Mucosa of rectum (tissue), 2 donors: ENCODE measurements around the gene GPRC5A.

Source experiments
- H3K27ac ChIP-seq, 2 donors: one replicate each; pipeline ENCODE4 v1.7.0; 2013; ENCODE audit warnings: inconsistent platforms in 2 of 2, low read depth in 2 of 2, low read length in 2 of 2
- H3K27me3 ChIP-seq, 2 donors: one replicate each; pipeline ENCODE4 v1.7.0; 2013; ENCODE audit warnings: low read length in 2 of 2; ENCODE audit not compliant: control insufficient read depth in 2 of 2, insufficient read depth in 2 of 2
- H3K36me3 ChIP-seq, 2 donors: one replicate each; pipeline ENCODE4 v1.7.0; 2013; ENCODE audit warnings: low read length in 2 of 2; ENCODE audit not compliant: control insufficient read depth in 2 of 2, insufficient read depth in 2 of 2
- H3K4me1 ChIP-seq, 2 donors: one replicate each; pipeline ENCODE4 v1.7.0; 2013; ENCODE audit warnings: low read length in 2 of 2, mild to moderate bottlenecking in 1 of 2; ENCODE audit not compliant: control insufficient read depth in 2 of 2, insufficient read depth in 2 of 2
- H3K4me3 ChIP-seq, 2 donors: one replicate each; pipeline ENCODE4 v1.7.0; 2013; ENCODE audit warnings: low read length in 2 of 2
- H3K9ac ChIP-seq, 2 donors: one replicate each; pipeline ENCODE4 v1.7.0; 2013; ENCODE audit warnings: low read length in 2 of 2, low read depth in 1 of 2, mild to moderate bottlenecking in 1 of 2
- H3K9me3 ChIP-seq, 2 donors: one replicate each; pipeline ENCODE4 v1.7.0; 2013; ENCODE audit warnings: low read length in 2 of 2; ENCODE audit not compliant: control insufficient read depth in 2 of 2
- donor health status: healthy.
- donor health status: Normal muscosa, but diverticular disease.

The GPRC5A gene

GRCh38 chr12:12936983-12937491 lies 45.7 kb downstream of the GPRC5A start:
- Histone ChIP-seq H3K36me3 (no peaks in the 10 kb centered on the region), H3K4me3 (no peak overlapping the region), H3K9ac (no peak overlapping the region), H3K4me1 (no peaks in the 10 kb centered on the region), H3K27me3 (no peaks in the 10 kb centered on the region), H3K27ac (no peak overlapping the region), H3K9me3 (no peaks in the 10 kb centered on the region)

DNA sequence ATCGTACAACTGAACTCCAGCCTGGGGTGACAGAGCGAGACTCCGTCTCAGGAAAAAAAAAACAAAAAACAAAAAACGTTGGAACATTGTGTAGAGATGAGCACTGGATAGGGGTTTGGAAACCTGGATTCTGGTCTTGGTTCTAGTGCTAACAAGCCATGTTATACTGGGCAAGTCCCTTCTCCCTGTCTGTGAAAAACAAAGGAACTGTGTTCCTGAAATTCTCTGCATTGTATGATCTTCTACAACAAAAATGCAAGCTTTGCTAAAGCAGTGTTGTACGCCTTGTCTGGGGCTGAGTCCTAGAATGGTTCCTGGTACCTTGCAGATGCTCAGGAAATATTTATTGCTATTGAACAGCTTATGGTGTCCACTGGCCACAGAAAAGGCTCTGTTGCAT lies 47.2 kb downstream of the GPRC5A start:
- no peak overlapping the region for H3K4me3 ChIP-seq
- no peaks in the 10 kb centered on the region for H3K36me3 ChIP-seq
- H3K4me1 ChIP-seq: no peaks in the 10 kb centered on the region
- no peak overlapping the region for H3K27ac ChIP-seq
- H3K27me3 ChIP-seq: no peaks in the 10 kb centered on the region
- H3K9me3 ChIP-seq: no peaks in the 10 kb centered on the region
- no peak overlapping the region for H3K9ac ChIP-seq

GRCh38 chr12:12939888-12940287 lies 48.5 kb downstream of the GPRC5A start:
- Histone ChIP-seq H3K36me3 (no peaks in the 10 kb centered on the region), H3K27ac (no peak overlapping the region), H3K9ac (no peak overlapping the region)

DNA sequence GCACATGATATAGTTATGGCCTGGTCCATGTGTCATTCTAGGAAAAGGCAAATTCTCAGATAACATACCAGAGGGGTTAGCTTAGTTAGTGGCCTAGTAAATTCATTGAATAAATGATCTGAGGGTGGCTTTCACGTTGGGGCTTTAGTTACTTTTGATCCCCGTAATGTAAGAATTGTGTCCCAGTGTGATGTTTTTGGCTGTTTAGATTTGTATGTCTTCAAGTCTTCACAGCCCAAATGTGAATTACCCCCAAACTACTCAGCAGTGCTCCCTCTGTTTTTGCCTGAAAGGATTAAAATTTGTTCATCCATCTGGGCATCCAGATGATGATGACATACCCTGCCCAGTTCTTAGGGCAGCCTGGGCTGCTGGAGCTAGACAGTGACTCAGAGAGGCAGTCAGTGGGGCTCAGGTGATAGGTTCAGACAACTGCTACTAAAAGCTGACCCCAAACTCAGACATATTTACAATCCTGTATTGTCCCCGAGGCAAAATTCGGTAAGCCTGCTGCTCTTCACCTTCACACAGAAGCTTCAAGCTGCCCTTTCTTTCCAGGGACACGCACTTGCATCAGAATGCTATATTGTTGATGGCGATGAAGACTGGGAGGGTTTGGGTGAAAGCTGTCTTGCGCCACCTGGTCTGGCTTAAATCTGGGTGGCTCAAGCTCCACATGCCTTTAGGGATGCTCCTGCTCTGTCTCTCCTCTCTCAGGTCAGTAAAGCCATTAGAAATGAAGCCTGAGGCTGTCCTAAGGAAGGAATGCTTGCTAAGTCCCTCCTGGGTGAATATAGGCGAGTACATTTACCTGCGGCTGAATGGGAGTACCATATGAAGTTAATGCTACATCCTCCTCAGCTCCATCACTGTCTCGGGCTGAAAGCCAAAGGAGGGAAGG lies 50.3 kb downstream of the GPRC5A start:
- Histone ChIP-seq H3K27ac (no peak overlapping the region), H3K4me1 (no peaks in the 10 kb centered on the region), H3K9me3 (no peaks in the 10 kb centered on the region), H3K36me3 (no peaks in the 10 kb centered on the region), H3K4me3 (no peak overlapping the region), H3K27me3 (no peaks in the 10 kb centered on the region), H3K9ac (no peak overlapping the region)

More at GRCh38 chr12:12939888-12940287, 48.5 kb downstream of the GPRC5A start:
- Histone ChIP-seq H3K4me3 (no peak overlapping the region), H3K4me1 (no peaks in the 10 kb centered on the region), H3K27me3 (no peaks in the 10 kb centered on the region), H3K9me3 (no peaks in the 10 kb centered on the region)

DNA sequence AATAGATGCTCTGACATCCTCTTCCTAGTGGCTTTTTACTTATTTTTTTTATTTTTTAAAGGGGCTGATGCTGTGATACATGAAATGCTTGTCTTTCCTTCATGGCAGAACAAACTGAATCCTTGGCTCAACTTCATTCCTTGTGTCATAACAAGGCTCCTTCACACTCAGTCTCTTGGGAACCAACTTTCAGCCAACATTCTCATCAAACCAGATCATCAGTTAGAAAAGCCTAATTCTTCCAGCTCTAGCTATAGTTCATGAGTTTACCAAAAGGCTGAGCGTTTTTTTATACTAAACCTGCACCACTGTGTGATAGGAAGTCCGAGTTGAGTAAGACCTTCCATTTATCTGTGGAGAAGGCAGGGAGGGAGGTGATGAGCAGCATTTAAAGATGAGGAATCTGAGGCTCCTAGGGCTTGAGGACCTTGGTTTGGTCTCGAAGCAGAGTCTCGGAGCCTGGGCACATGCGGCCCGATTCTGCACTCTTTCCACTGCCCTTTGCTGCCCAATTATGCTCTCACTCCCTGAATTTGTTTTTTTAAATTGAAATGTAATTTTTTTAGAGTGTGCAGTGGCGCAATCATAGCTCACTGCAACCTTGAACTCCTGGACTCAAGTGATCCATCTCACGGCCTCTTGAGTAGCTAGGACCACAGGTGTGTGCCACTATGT lies 52.4 kb downstream of the GPRC5A start:
- Histone ChIP-seq H3K9me3 (no peaks in the 10 kb centered on the region), H3K4me3 (no peak overlapping the region), H3K36me3 (no peaks in the 10 kb centered on the region), H3K4me1 (no peaks in the 10 kb centered on the region), H3K9ac (no peak overlapping the region), H3K27ac (no peak overlapping the region), H3K27me3 (no peaks in the 10 kb centered on the region)

DNA sequence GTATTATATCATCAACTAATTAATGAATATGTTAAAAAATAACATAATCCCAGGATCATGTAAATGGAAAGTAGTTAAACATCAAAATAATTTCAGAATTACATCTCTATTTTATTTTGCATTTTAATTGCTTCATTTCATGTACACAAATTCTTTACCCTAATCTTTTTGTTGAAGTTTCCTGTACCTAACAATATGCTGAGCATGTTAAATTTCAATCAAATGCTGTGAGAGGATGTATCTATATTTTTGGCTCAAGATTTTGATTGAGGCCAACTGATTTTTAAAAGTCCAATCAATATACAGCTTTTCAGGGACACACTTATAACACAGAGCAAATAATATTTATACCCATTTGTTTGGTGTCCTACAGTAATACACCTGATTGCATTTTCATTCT lies 54.2 kb downstream of the GPRC5A start:
- H3K27me3 ChIP-seq: no peaks in the 10 kb centered on the region
- no peak overlapping the region for H3K4me3 ChIP-seq
- H3K4me1 ChIP-seq: no peaks in the 10 kb centered on the region
- no peak overlapping the region for H3K27ac ChIP-seq
- H3K36me3 ChIP-seq: peaks cover 0 to 3% of the 10 kb centered on the region in 2 donors
- H3K9me3 ChIP-seq: no peaks in the 10 kb centered on the region
- no peak overlapping the region for H3K9ac ChIP-seq

GRCh38 chr12:12946686-12947355 lies 55.5 kb downstream of the GPRC5A start:
- H3K36me3 ChIP-seq: peaks cover 0 to 3% of the 10 kb centered on the region in 2 donors
- H3K9me3 ChIP-seq: no peaks in the 10 kb centered on the region
- no peak overlapping the region for H3K27ac ChIP-seq
- H3K27me3 ChIP-seq: no peaks in the 10 kb centered on the region
- no peak overlapping the region for H3K4me3 ChIP-seq
- H3K4me1 ChIP-seq: no peaks in the 10 kb centered on the region
- H3K9ac ChIP-seq: no peak overlapping the region

GRCh38 chr12:12947902-12948301 lies 56.5 kb downstream of the GPRC5A start:
- Histone ChIP-seq H3K4me3 (no peak overlapping the region), H3K27ac (no peak overlapping the region), H3K9me3 (no peaks in the 10 kb centered on the region), H3K4me1 (no peaks in the 10 kb centered on the region), H3K36me3 (peaks cover 0 to 3% of the 10 kb centered on the region in 2 donors), H3K9ac (no peak overlapping the region), H3K27me3 (no peaks in the 10 kb centered on the region)

DNA sequence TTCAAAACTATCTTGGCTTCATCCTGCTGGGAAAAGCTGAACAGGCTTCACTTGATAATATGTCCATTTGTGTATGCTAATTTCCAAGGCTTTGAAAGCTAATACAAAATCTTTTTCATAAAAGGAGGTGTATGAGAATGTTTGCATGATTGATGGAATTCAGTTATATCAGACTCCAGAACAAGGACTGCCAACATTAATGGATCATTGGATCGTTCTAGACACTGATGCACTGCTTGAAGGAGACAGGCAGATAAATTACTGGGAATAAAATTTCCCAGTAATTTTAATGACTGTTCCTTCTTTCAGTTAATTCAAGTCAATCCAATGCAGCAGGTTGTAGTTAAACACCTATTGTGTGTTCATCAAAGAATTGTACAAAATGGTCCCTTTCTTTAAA lies 60.1 kb downstream of the GPRC5A start:
- no peaks in the 10 kb centered on the region for H3K9me3 ChIP-seq
- H3K4me1 ChIP-seq: no peaks in the 10 kb centered on the region

DNA sequence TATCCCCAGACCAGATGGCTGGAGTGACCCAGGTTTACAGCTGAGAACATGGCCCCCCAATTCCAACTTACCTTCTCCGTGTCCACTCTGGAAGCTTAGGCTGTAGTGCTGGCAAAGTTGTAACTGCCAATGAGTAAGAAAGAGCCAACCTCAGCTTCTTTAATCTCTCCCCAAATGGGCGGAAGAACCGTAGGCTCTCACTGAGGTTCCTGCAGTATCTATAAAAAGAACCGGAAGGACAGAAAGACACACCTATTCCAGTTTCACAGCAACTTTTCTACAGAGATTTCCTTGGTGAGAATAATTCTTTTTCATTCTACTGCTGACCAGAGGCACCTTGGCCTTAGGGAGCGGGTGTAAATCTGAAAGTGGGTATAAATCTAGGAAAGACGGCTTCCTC lies 60.7 kb downstream of the GPRC5A start, which contains the start of gene GPRC5D:
TSS of gene GPRC5D (minus strand) at position 135 of the 400 bp plus-strand sequence. CDS start 1,786 bp downstream, outside the sequence.
- H3K9me3 ChIP-seq: no peaks in the 10 kb centered on the region
- H3K4me3 ChIP-seq: no peak within 1 kb of the TSS
- no peaks in the 10 kb centered on the region for H3K27me3 ChIP-seq
- H3K36me3 ChIP-seq: peaks cover 0 to 3% of the 10 kb centered on the region in 2 donors
- H3K4me1 ChIP-seq: no peaks in the 10 kb centered on the region
- no peak within 1 kb of the TSS for H3K9ac ChIP-seq
- H3K27ac ChIP-seq: no peak within 1 kb of the TSS

More for the DNA sequence above, 60.1 kb downstream of the GPRC5A start:
- H3K27ac ChIP-seq: no peak overlapping the region
- no peak overlapping the region for H3K4me3 ChIP-seq
- peaks cover 0 to 3% of the 10 kb centered on the region in 2 donors for H3K36me3 ChIP-seq
- no peaks in the 10 kb centered on the region for H3K27me3 ChIP-seq
- no peak overlapping the region for H3K9ac ChIP-seq
